Measurements from ENCODE around the gene NDUFAF5.

DNA sequence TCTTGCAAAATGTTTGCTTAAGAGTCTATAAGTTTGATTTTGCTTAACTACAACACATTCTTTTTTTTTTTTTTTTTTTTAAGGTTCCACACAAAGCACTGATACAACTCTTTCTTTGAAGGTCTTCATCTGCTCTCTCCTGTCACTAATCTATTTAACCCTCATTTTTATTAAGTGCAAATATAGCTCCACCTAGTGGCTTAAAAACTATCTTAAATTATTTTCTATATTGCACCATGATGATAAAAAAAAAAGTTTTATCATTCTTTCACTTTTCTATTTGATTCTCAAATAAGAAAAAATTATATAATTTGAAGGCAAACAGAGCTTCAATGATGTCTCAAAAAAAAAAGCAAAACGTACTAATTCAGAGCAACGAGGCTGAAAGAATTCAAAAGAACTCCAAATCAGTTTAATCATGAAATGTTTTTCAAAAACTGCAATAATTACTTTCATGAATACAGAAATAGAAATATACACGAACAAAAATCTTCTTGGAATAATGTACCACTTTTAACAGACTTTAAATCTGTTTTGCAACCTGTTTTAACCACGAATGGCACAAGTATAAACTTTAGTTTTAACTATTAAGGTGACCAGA, 12.9 kb upstream of the NDUFAF5 start:
- TF ChIP-seq POLR2A (IDR thresholded peaks at IDR 0.05; ENCODE audit: extremely low read depth, insufficient read length): no peak
- TF ChIP-seq, protein P1, sequence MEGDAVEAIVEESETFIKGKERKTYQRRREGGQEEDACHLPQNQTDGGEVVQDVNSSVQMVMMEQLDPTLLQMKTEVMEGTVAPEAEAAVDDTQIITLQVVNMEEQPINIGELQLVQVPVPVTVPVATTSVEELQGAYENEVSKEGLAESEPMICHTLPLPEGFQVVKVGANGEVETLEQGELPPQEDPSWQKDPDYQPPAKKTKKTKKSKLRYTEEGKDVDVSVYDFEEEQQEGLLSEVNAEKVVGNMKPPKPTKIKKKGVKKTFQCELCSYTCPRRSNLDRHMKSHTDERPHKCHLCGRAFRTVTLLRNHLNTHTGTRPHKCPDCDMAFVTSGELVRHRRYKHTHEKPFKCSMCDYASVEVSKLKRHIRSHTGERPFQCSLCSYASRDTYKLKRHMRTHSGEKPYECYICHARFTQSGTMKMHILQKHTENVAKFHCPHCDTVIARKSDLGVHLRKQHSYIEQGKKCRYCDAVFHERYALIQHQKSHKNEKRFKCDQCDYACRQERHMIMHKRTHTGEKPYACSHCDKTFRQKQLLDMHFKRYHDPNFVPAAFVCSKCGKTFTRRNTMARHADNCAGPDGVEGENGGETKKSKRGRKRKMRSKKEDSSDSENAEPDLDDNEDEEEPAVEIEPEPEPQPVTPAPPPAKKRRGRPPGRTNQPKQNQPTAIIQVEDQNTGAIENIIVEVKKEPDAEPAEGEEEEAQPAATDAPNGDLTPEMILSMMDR (IDR thresholded peaks at IDR 0.05; ENCODE audit: low read depth, low read length): no peak

Data from NB4 (cell line).